Measurements from ENCODE around the gene TNRC6A. TPM values are rescaled to one million over a fixed set of nuclear protein-coding genes. Genes with fewer than 3 reads are reported as not detected.
A peak's percentile ranks its signal among the peaks of the same experiment; 100 is the strongest.

Gene TNRC6A
- total and polyA plus RNA-seq, 2 of the 13 experiments (the other 11 are each of a cell fraction or from before 2014, with no cell fraction given), result 30.9 to 43.6 TPM

- H3K27ac ChIP-seq (ENCODE audit: extremely low read length, insufficient read depth, low read length), result no peak overlapping the region
- TF ChIP-seq ZNF275 (CRISPR knock-in tag; IDR thresholded peaks at IDR 0.05; ENCODE audit: borderline replicate concordance), result no peak
- TF ChIP-seq ZFP91 (CRISPR knock-in tag; IDR thresholded peaks at IDR 0.05; ENCODE audit: borderline replicate concordance), result no peak
- no peak for TF ChIP-seq ATRX (CRISPR knock-in tag; IDR thresholded peaks at IDR 0.05; ENCODE audit: borderline replicate concordance)
- TF ChIP-seq CREBL2 (CRISPR knock-in tag; IDR thresholded peaks at IDR 0.05; ENCODE audit: borderline replicate concordance), result no peak
- TF ChIP-seq E2F2 (CRISPR knock-in tag; IDR thresholded peaks at IDR 0.05; ENCODE audit: borderline replicate concordance), result no peak
- FAIRE-seq (no peak), DNase-seq (ENCODE audit: low spot score) (no peak), ATAC-seq (peak; percentile 45)
- in situ Hi-C loops (cut with HindIII; ENCODE audit: extremely low pct_ligation_motif_present, low pct_unique_long_range_greater_than_20kb), result no loop called here
- no peak overlapping the region for H2AFZ ChIP-seq (ENCODE audit: low read length)
- POLR2A ChIA-PET, result no interaction called here
- H3K36me3 ChIP-seq (replicated peaks in 1 of 2; ENCODE audit: control insufficient read depth in 1 of 2, insufficient read depth in 2 of 2, low read length in 2 of 2), result peaks cover 13 to 28% of the 10 kb centered on the region in 2 experiments
- intact Hi-C loops (cut with micrococcal nuclease; ENCODE audit: unreplicated experiment), result no loop called here
- H3K9me3 ChIP-seq (ENCODE audit: low read length), result no peaks in the 10 kb centered on the region
- H3K27me3 ChIP-seq (ENCODE audit: control insufficient read depth in 1 of 2, insufficient read depth in 2 of 2, low read length in 2 of 2), result no peaks in the 10 kb centered on the region
- H3K4me2 ChIP-seq (ENCODE audit: low read depth, low read length), result no peak overlapping the region
- WGBS (ENCODE audit: low lambda C conversion rate), result 88% methylated on average over 5 of the region's 5 CpGs
- BruUV-seq (replicated peaks), result no TSS peak
- peaks cover 62% of the 10 kb centered on the region for H3K79me2 ChIP-seq (ENCODE audit: insufficient read depth, low read length)
- CTCF ChIA-PET (ENCODE audit: low intra/inter-chr PET ratio, low total read pairs), result no interaction called here
- H3K9ac ChIP-seq (ENCODE audit: insufficient read depth, low read depth, low read length), result no peak overlapping the region
- no peak overlapping the region for H3K4me3 ChIP-seq (replicated peaks in 1 of 3; ENCODE audit: insufficient read depth in 1 of 3, low read depth in 2 of 3, low read length in 3 of 3)
- H4K20me1 ChIP-seq (ENCODE audit: insufficient read depth, low read length), result peaks cover 47% of the 10 kb centered on the region; the same call in 1 of the 2 replicates
- H3K4me1 ChIP-seq (ENCODE audit: insufficient read depth, low read length), result peaks cover 12% of the 10 kb centered on the region
Observed at GRCh38 chr16:24771132-24771778, 41.8 kb downstream of the TNRC6A start.
